Measurements from ENCODE around the gene GNAQ.

GRCh38 chr9:77901018-77901417, 130.6 kb downstream of the GNAQ start:
- TF ChIP-seq POLR2A (IDR thresholded peaks at IDR 0.05; ENCODE audit: insufficient read depth in 1 of 2, low read depth in 2 of 2, low read length in 2 of 2) (no peak), CTCF (CRISPR knock-in tag; IDR thresholded peaks at IDR 0.05) (no peak), PRDM15 (CRISPR knock-in tag; IDR thresholded peaks at IDR 0.05) (no peak), ATF2 (CRISPR knock-in tag; IDR thresholded peaks at IDR 0.05) (no peak), POLR2AphosphoS5 (IDR thresholded peaks at IDR 0.05; ENCODE audit: low read depth, low read length) (no peak), KLF6 (CRISPR knock-in tag; IDR thresholded peaks at IDR 0.05) (no peak), PCBP1 (IDR thresholded peaks at IDR 0.05; ENCODE audit: borderline replicate concordance, low read depth, low read length) (no peak), RELA (CRISPR knock-in tag; IDR thresholded peaks at IDR 0.05) (no peak), TBP (CRISPR knock-in tag; IDR thresholded peaks at IDR 0.05) (no peak), SAFB2 (CRISPR knock-in tag; IDR thresholded peaks at IDR 0.05; ENCODE audit: borderline replicate concordance, low read depth) (no peak), TCF12 (IDR thresholded peaks at IDR 0.05) (no peak), TCF12 (CRISPR knock-in tag; IDR thresholded peaks at IDR 0.05) (no peak), MEIS1 (CRISPR knock-in tag; IDR thresholded peaks at IDR 0.05; ENCODE audit: borderline replicate concordance) (no peak), RORA (CRISPR knock-in tag; IDR thresholded peaks at IDR 0.05) (no peak)

All from HepG2 (cell line).